ENCODE results near the gene SPOCK3. TPM values are rescaled to one million over a fixed set of nuclear protein-coding genes. Genes with fewer than 3 reads are reported as not detected.

The SPOCK3 gene
- total RNA-seq, 1 experiment from 2014 or later, result 1.9 TPM

- no peaks in the 10 kb centered on the region for H3K4me1 ChIP-seq (ENCODE audit: insufficient read depth, low read length)
- no TSS peak for BruUV-seq (replicated peaks)
- TF ChIP-seq EZH2 (IDR thresholded peaks at IDR 0.05; ENCODE audit: low read length, unreplicated experiment) (no peak), CTCF (conservative IDR thresholded peaks at IDR 0.05; ENCODE audit: low read depth, low read length) (no peak), EZH2phosphoT487 (IDR thresholded peaks at IDR 0.05; ENCODE audit: borderline replicate concordance, low read length) (no peak)
- H3K9me2 ChIP-seq (replicated peaks; ENCODE audit: low read length), result no peaks in the 10 kb centered on the region
- no peaks in the 10 kb centered on the region for H3K79me2 ChIP-seq (ENCODE audit: low read length)
- no peak overlapping the region for H3K4me2 ChIP-seq (ENCODE audit: low read length)
- no peaks in the 10 kb centered on the region for H3K9me3 ChIP-seq (ENCODE audit: low read length)
- intact Hi-C loops (cut with micrococcal nuclease), result no loop called here
- CTCF ChIA-PET, result no interaction called here
- H4K20me1 ChIP-seq (ENCODE audit: low read length), result no peaks in the 10 kb centered on the region
- H3K4me3 ChIP-seq (ENCODE audit: low read length), result no peak overlapping the region
- H3K9ac ChIP-seq (ENCODE audit: low read length), result no peak overlapping the region
- ATAC-seq, result no peak
- H3K36me3 ChIP-seq (ENCODE audit: low read depth, low read length), result no peaks in the 10 kb centered on the region
- no peak for DNase-seq
- H3K27ac ChIP-seq (ENCODE audit: low read length), result no peak overlapping the region
- H3K27me3 ChIP-seq (ENCODE audit: low read length), result no peaks in the 10 kb centered on the region
- H2AFZ ChIP-seq (ENCODE audit: low read length), result no peak overlapping the region
- H3F3A ChIP-seq (ENCODE audit: low read length, unreplicated experiment), result no peaks in the 10 kb centered on the region
- POLR2A ChIA-PET (ENCODE audit: unreplicated experiment), result no interaction called here
Observed at GRCh38 chr4:167088115-167088514, 146.2 kb downstream of the SPOCK3 start.

- ATAC-seq (no peak), DNase-seq (no peak)
- no peak overlapping the region for H3K4me2 ChIP-seq (ENCODE audit: low read length)
- H3K4me3 ChIP-seq (ENCODE audit: low read length), result no peak overlapping the region
- ChIA-PET POLR2A (ENCODE audit: unreplicated experiment) (no interaction called here), CTCF (no interaction called here)
- H3K9ac ChIP-seq (ENCODE audit: low read length), result no peak overlapping the region
- no peaks in the 10 kb centered on the region for H3K36me3 ChIP-seq (ENCODE audit: low read depth, low read length)
- no TSS peak for BruUV-seq (replicated peaks)
- no peak for TF ChIP-seq EZH2phosphoT487 (IDR thresholded peaks at IDR 0.05; ENCODE audit: borderline replicate concordance, low read length)
- no peak for TF ChIP-seq EZH2 (IDR thresholded peaks at IDR 0.05; ENCODE audit: low read length, unreplicated experiment)
- no peak for TF ChIP-seq CTCF (conservative IDR thresholded peaks at IDR 0.05; ENCODE audit: low read depth, low read length)
- intact Hi-C loops (cut with micrococcal nuclease), result no loop called here
- no peaks in the 10 kb centered on the region for H3F3A ChIP-seq (ENCODE audit: low read length, unreplicated experiment)
- H3K9me3 ChIP-seq (ENCODE audit: low read length), result no peaks in the 10 kb centered on the region
- no peaks in the 10 kb centered on the region for H3K9me2 ChIP-seq (replicated peaks; ENCODE audit: low read length)
- no peaks in the 10 kb centered on the region for H3K4me1 ChIP-seq (ENCODE audit: insufficient read depth, low read length)
- no peaks in the 10 kb centered on the region for H3K79me2 ChIP-seq (ENCODE audit: low read length)
- H3K27ac ChIP-seq (ENCODE audit: low read length), result no peak overlapping the region
- H2AFZ ChIP-seq (ENCODE audit: low read length), result no peak overlapping the region
- H4K20me1 ChIP-seq (ENCODE audit: low read length), result no peaks in the 10 kb centered on the region
- H3K27me3 ChIP-seq (ENCODE audit: low read length), result no peaks in the 10 kb centered on the region
Observed at GRCh38 chr4:167084321-167084720, 150.0 kb downstream of the SPOCK3 start.

GRCh38 chr4:167079762-167080161, 154.5 kb downstream of the SPOCK3 start:
- Histone ChIP-seq H3K4me1 (ENCODE audit: insufficient read depth, low read length) (no peaks in the 10 kb centered on the region), H4K20me1 (ENCODE audit: low read length) (no peaks in the 10 kb centered on the region), H3K36me3 (ENCODE audit: low read depth, low read length) (no peaks in the 10 kb centered on the region), H3K79me2 (ENCODE audit: low read length) (no peaks in the 10 kb centered on the region), H3K27me3 (ENCODE audit: low read length) (no peaks in the 10 kb centered on the region), H3K9ac (ENCODE audit: low read length) (no peak overlapping the region), H3K9me3 (ENCODE audit: low read length) (no peaks in the 10 kb centered on the region), H3K4me3 (ENCODE audit: low read length) (no peak overlapping the region), H2AFZ (ENCODE audit: low read length) (no peak overlapping the region), H3K27ac (ENCODE audit: low read length) (no peak overlapping the region), H3K4me2 (ENCODE audit: low read length) (no peak overlapping the region), H3K9me2 (replicated peaks; ENCODE audit: low read length) (no peaks in the 10 kb centered on the region), H3F3A (ENCODE audit: low read length, unreplicated experiment) (no peaks in the 10 kb centered on the region)
- intact Hi-C loops (cut with micrococcal nuclease), result no loop called here
- ATAC-seq, result no peak
- BruUV-seq (replicated peaks), result no TSS peak
- DNase-seq, result no peak
- CTCF ChIA-PET, result no interaction called here
- POLR2A ChIA-PET (ENCODE audit: unreplicated experiment), result no interaction called here
- TF ChIP-seq EZH2phosphoT487 (IDR thresholded peaks at IDR 0.05; ENCODE audit: borderline replicate concordance, low read length) (no peak), CTCF (conservative IDR thresholded peaks at IDR 0.05; ENCODE audit: low read depth, low read length) (no peak), EZH2 (IDR thresholded peaks at IDR 0.05; ENCODE audit: low read length, unreplicated experiment) (no peak)

All from PC-3 (cell line).